Stomach (tissue), 4 donors: ENCODE results near the gene PSMB5.

Source experiments
- CTCF ChIP-seq, 7 experiments: fragments of 450-650 bp in 4 of 7; fragments of 200-600 bp in 3 of 7; sonication (generic) in 3 of 7; IDR thresholded peaks; one replicate each; pipeline ENCODE4 v1.5.1; 2016 to 2019; ENCODE audit warnings: antibody characterized with exemption in 7 of 7, control low read depth in 2 of 7, mild to moderate bottlenecking in 1 of 7
- POLR2A ChIP-seq, 4 donors: fragments of 450-650 bp; IDR thresholded peaks; one replicate each; pipeline ENCODE4 v1.6.1; 2016; ENCODE audit warnings: antibody characterized with exemption in 4 of 4, control low read depth in 2 of 4, mild to moderate bottlenecking in 1 of 4, moderate library complexity in 1 of 4

- no peak for TF ChIP-seq CTCF (IDR thresholded peaks at IDR 0.05)
- no peak for TF ChIP-seq POLR2A (IDR thresholded peaks at IDR 0.05)
Observed at GRCh38 chr14:23006188-23006534, 28.5 kb downstream of the PSMB5 start.
